WTC11 (cell line): ENCODE results near the gene COL20A1. TPM values are rescaled to one million over a fixed set of nuclear protein-coding genes. Genes with fewer than 3 reads are reported as not detected.

Source experiments
- ATAC-seq: fragments of 200-7000 bp; cut with Tn5 transposase; 2 replicates; pipeline ENCODE4 v1.10.0; 2021; ENCODE audit warnings: mild to moderate bottlenecking, moderate library complexity
- CTCF ChIA-PET: fragments of 300-600 bp; sonication (Branson Sonifier 250); formaldehyde crosslinking; loops from one replicate; lab custom pipeline; 2021; ENCODE audit warnings: antibody characterized with exemption; lab: Charles Lee
- POLR2A ChIA-PET: fragments of 350-600 bp; sonication (Branson Sonifier 250); formaldehyde crosslinking; loops from one replicate; lab custom pipeline; 2021; ENCODE audit warnings: antibody characterized with exemption; lab: Charles Lee
- DNase-seq: peaks from one replicate; pipeline ENCODE4 v3.0.0; 2021; ENCODE audit warnings: low spot score
- H3K27ac Mint-ChIP-seq: 2 replicates; pipeline ENCODE4 v1.8.0; 2021; ENCODE audit warnings: mixed read lengths
- H3K27me3 Mint-ChIP-seq: 2 replicates; pipeline ENCODE4 v1.8.0; 2021; ENCODE audit warnings: low read depth, mild to moderate bottlenecking, moderate library complexity, mixed read lengths
- H3K36me3 Mint-ChIP-seq: 2 replicates; pipeline ENCODE4 v1.8.0; 2021; ENCODE audit warnings: mixed read lengths
- H3K4me1 Mint-ChIP-seq: 2 replicates; pipeline ENCODE4 v1.8.0; 2022; ENCODE audit warnings: mixed read lengths
- H3K4me3 Mint-ChIP-seq: 2 replicates; pipeline ENCODE4 v1.8.0; 2021; ENCODE audit warnings: mild to moderate bottlenecking, moderate library complexity, mixed read lengths
- H3K9me3 Mint-ChIP-seq: 2 replicates; pipeline ENCODE4 v1.8.0; 2021; ENCODE audit warnings: mixed read lengths
- ARID4B ChIP-seq: sonication (generic); formaldehyde crosslinking; IDR thresholded peaks from 2 replicates; pipeline ENCODE4 v1.8.0; 2023; ENCODE audit warnings: missing genetic modification reagents, mild to moderate bottlenecking, borderline replicate concordance
- ATF6 ChIP-seq: sonication (generic); formaldehyde crosslinking; IDR thresholded peaks from 2 replicates; pipeline ENCODE4 v1.8.1; 2023; ENCODE audit warnings: mild to moderate bottlenecking, missing genetic modification reagents
- CREB1 ChIP-seq: sonication (generic); formaldehyde crosslinking; IDR thresholded peaks from 2 replicates; pipeline ENCODE4 v1.8.0; 2023; ENCODE audit warnings: mild to moderate bottlenecking, missing genetic modification reagents
- EMX1 ChIP-seq: fragments of 250-450 bp; sonication (Bioruptor Pico); IDR thresholded peaks from 2 replicates; pipeline ENCODE4 v1.8.0; 2021; ENCODE audit warnings: mild to moderate bottlenecking
- ERG ChIP-seq: fragments of 250-450 bp; sonication (Bioruptor Pico); IDR thresholded peaks from 2 replicates; pipeline ENCODE4 v1.8.0; 2021; ENCODE audit warnings: mild to moderate bottlenecking
- ESRRA ChIP-seq: sonication (generic); formaldehyde crosslinking; IDR thresholded peaks from 2 replicates; pipeline ENCODE4 v1.8.1; 2022; ENCODE audit warnings: mild to moderate bottlenecking, missing genetic modification reagents, borderline replicate concordance
- ETV6 ChIP-seq: sonication (generic); formaldehyde crosslinking; IDR thresholded peaks from 2 replicates; pipeline ENCODE4 v1.8.1; 2022; ENCODE audit warnings: mild to moderate bottlenecking, missing genetic modification reagents
- FOXK1 ChIP-seq: sonication (generic); formaldehyde crosslinking; IDR thresholded peaks from 2 replicates; pipeline ENCODE4 v1.8.0; 2022; ENCODE audit warnings: mild to moderate bottlenecking, moderate library complexity, missing genetic modification reagents
- FOXP1 ChIP-seq: sonication (generic); formaldehyde crosslinking; IDR thresholded peaks from 2 replicates; pipeline ENCODE4 v1.8.0; 2022; ENCODE audit warnings: missing genetic modification reagents, mild to moderate bottlenecking, moderate library complexity, borderline replicate concordance
- HMGXB4 ChIP-seq: sonication (generic); formaldehyde crosslinking; IDR thresholded peaks from 2 replicates; pipeline ENCODE4 v1.8.1; 2023; ENCODE audit warnings: mild to moderate bottlenecking, moderate library complexity, missing genetic modification reagents
- KAT7 ChIP-seq: sonication (generic); formaldehyde crosslinking; IDR thresholded peaks from 2 replicates; pipeline ENCODE4 v1.8.1; 2023; ENCODE audit warnings: missing genetic modification reagents, mild to moderate bottlenecking, borderline replicate concordance
- NR1H2 ChIP-seq: sonication (generic); formaldehyde crosslinking; IDR thresholded peaks from 2 replicates; pipeline ENCODE4 v1.9.0; 2021; ENCODE audit warnings: mild to moderate bottlenecking, moderate library complexity, missing genetic modification reagents
- NR2C2 ChIP-seq: sonication (generic); formaldehyde crosslinking; IDR thresholded peaks from 2 replicates; pipeline ENCODE4 v1.8.0; 2022; ENCODE audit warnings: mild to moderate bottlenecking, missing genetic modification reagents
- OVOL2 ChIP-seq: fragments of 250-450 bp; sonication (Bioruptor Pico); IDR thresholded peaks from 2 replicates; pipeline ENCODE4 v1.9.0; 2021; ENCODE audit warnings: mild to moderate bottlenecking, borderline replicate concordance
- PREB ChIP-seq: sonication (generic); formaldehyde crosslinking; IDR thresholded peaks from 2 replicates; pipeline ENCODE4 v1.8.1; 2022; ENCODE audit warnings: mild to moderate bottlenecking, missing genetic modification reagents, moderate library complexity, borderline replicate concordance
- RELA ChIP-seq: sonication (generic); formaldehyde crosslinking; IDR thresholded peaks from 2 replicates; pipeline ENCODE4 v1.8.1; 2022; ENCODE audit warnings: missing genetic modification reagents, mild to moderate bottlenecking, borderline replicate concordance
- SMAD3 ChIP-seq: sonication (generic); formaldehyde crosslinking; IDR thresholded peaks from 2 replicates; pipeline ENCODE4 v1.8.0; 2022; ENCODE audit warnings: missing genetic modification reagents, mild to moderate bottlenecking, borderline replicate concordance
- SMAD4 ChIP-seq: sonication (generic); formaldehyde crosslinking; IDR thresholded peaks from 2 replicates; pipeline ENCODE4 v1.8.0; 2022; ENCODE audit warnings: mild to moderate bottlenecking, missing genetic modification reagents
- TEAD4 ChIP-seq: sonication (generic); formaldehyde crosslinking; IDR thresholded peaks from 2 replicates; pipeline ENCODE4 v1.8.0; 2022; ENCODE audit warnings: mild to moderate bottlenecking, missing genetic modification reagents
- ZMAT4 ChIP-seq: fragments of 250-450 bp; sonication (Bioruptor Pico); IDR thresholded peaks from 2 replicates; pipeline ENCODE4 v1.9.0; 2021; ENCODE audit warnings: mild to moderate bottlenecking
- ZNF232 ChIP-seq: sonication (generic); formaldehyde crosslinking; IDR thresholded peaks from 2 replicates; pipeline ENCODE4 v1.8.0; 2022; ENCODE audit warnings: mild to moderate bottlenecking, missing genetic modification reagents
- ZNF317 ChIP-seq: sonication (generic); formaldehyde crosslinking; IDR thresholded peaks from 2 replicates; pipeline ENCODE4 v1.8.1; 2023; ENCODE audit warnings: low read depth, mild to moderate bottlenecking, moderate library complexity, missing genetic modification reagents, borderline replicate concordance
- ZNF416 ChIP-seq: fragments of 250-450 bp; sonication (Bioruptor Pico); IDR thresholded peaks from 2 replicates; pipeline ENCODE4 v1.9.0; 2021; ENCODE audit warnings: mild to moderate bottlenecking, inconsistent platforms
- ZNF423 ChIP-seq: fragments of 250-450 bp; sonication (Bioruptor Pico); IDR thresholded peaks from 2 replicates; pipeline ENCODE4 v2.1.2; 2022; ENCODE audit warnings: mild to moderate bottlenecking, moderate library complexity
- ZNF671 ChIP-seq: fragments of 250-450 bp; sonication (Bioruptor Pico); IDR thresholded peaks from 2 replicates; pipeline ENCODE4 v1.8.0; 2021; ENCODE audit warnings: mild to moderate bottlenecking
- total RNA-seq: library from RNA; stranded (reverse); gene quantifications from 3 replicates; pipeline ENCODE4 v1.2.3, GENCODE V29; 2021

COL20A1 gene
- total RNA-seq, 1 experiment from 2014 or later: 1.3 TPM

- ATAC-seq: no peak
- Mint-ChIP-seq H3K27ac (no peak overlapping the region), H3K36me3 (peaks cover 30% of the 10 kb centered on the region), H3K27me3 (peaks cover 18% of the 10 kb centered on the region), H3K9me3 (peaks cover 31% of the 10 kb centered on the region), H3K4me3 (no peak overlapping the region), H3K4me1 (peaks cover 12% of the 10 kb centered on the region)
- no peak for DNase-seq
- ChIA-PET CTCF (interaction anchor here (0.5 to 4.8 kb wide), 37 partner anchors 10 to 301 kb away, joined by 3 to 191 read pairs (median 7); partner anchors contain the start of genes CHRNA4, COL20A1 and NKAIN4), POLR2A (interaction anchor here (1.2 to 1.3 kb wide), 2 partner anchors 35 to 74 kb away, joined by 3 read pairs; no protein-coding TSS in a partner anchor)
- TF ChIP-seq SMAD4 (CRISPR knock-in tag): no peak
- no peak for TF ChIP-seq ZNF416 (CRISPR knock-in tag)
- TF ChIP-seq FOXK1: no peak
- TF ChIP-seq HMGXB4: no peak
- TF ChIP-seq PREB (CRISPR knock-in tag): no peak
- TF ChIP-seq ERG (CRISPR knock-in tag): no peak
- TF ChIP-seq ZNF317 (CRISPR knock-in tag): no peak
- no peak for TF ChIP-seq RELA (CRISPR knock-in tag)
- TF ChIP-seq ZNF423 (CRISPR knock-in tag): no peak
- TF ChIP-seq CREB1 (CRISPR knock-in tag): no peak
- no peak for TF ChIP-seq ZNF671 (CRISPR knock-in tag)
- TF ChIP-seq ATF6 (CRISPR knock-in tag): no peak
- TF ChIP-seq NR2C2 (CRISPR knock-in tag): no peak
- no peak for TF ChIP-seq SMAD3 (CRISPR knock-in tag)
- no peak for TF ChIP-seq OVOL2
- TF ChIP-seq FOXP1 (CRISPR knock-in tag): no peak
Observed at GRCh38 chr20:63382551-63383300, 89.7 kb downstream of the COL20A1 start.

- H3K9me3 Mint-ChIP-seq: peaks cover 37% of the 10 kb centered on the region
- no peak overlapping the region for H3K4me3 Mint-ChIP-seq
- ATAC-seq (no peak), DNase-seq (no peak)
- POLR2A ChIA-PET: no interaction called here
- peaks cover 7% of the 10 kb centered on the region for H3K4me1 Mint-ChIP-seq
- H3K36me3 Mint-ChIP-seq: peaks cover 35% of the 10 kb centered on the region
- H3K27ac Mint-ChIP-seq: no peak overlapping the region
- peaks cover 21% of the 10 kb centered on the region for H3K27me3 Mint-ChIP-seq
- CTCF ChIA-PET: interaction anchor here (0.8 to 4.8 kb wide), 7 partner anchors 11 to 160 kb away, joined by 3 to 191 read pairs (median 37); partner anchors contain the start of gene COL20A1
- TF ChIP-seq KAT7 (CRISPR knock-in tag) (no peak), ARID4B (CRISPR knock-in tag) (no peak), EMX1 (CRISPR knock-in tag) (no peak), NR1H2 (CRISPR knock-in tag) (no peak), ZMAT4 (CRISPR knock-in tag) (no peak), NR2C2 (CRISPR knock-in tag) (no peak), TEAD4 (CRISPR knock-in tag) (no peak), ZNF671 (CRISPR knock-in tag) (no peak), ETV6 (CRISPR knock-in tag) (no peak), ESRRA (CRISPR knock-in tag) (no peak), ZNF232 (no peak)
Observed at GRCh38 chr20:63383556-63383955, 90.6 kb downstream of the COL20A1 start.
